Embryonic facial prominence (tissue), 1 donor: Measurements from ENCODE around the gene OR5AC2.

Experiments
- DNase-seq: peaks from one replicate; pipeline ENCODE4 v3.0.0-alpha.2; 2016; ENCODE audit errors: extremely low spot score

Gene OR5AC2

GRCh38 chr3:98086873-98087272 is at the start of gene OR5AC2:
TSS of gene OR5AC2 (plus strand) at chr3:98087173. CDS start at chr3:98087173, 0 bp downstream.
- DNase-seq = no peak

GRCh38 chr3:98038286-98038685 is 48.7 kb upstream of the OR5AC2 start:
- DNase-seq = no peak

- DNase-seq = no peak
These were observed 48.1 kb upstream of the OR5AC2 start for GRCh38 chr3:98038876-98039275.

GRCh38 chr3:98039322-98040024 is 47.5 kb upstream of the OR5AC2 start:
- peak; percentile 70 for DNase-seq

GRCh38 chr3:98041350-98041749 is 45.6 kb upstream of the OR5AC2 start:
- DNase-seq = no peak

- DNase-seq = no peak
These were observed 38.4 kb upstream of the OR5AC2 start for GRCh38 chr3:98048586-98048985.

GRCh38 chr3:98049271-98049670 is 37.7 kb upstream of the OR5AC2 start:
- no peak for DNase-seq

- DNase-seq = no peak
These were observed 30.9 kb upstream of the OR5AC2 start for GRCh38 chr3:98056035-98056434.

- DNase-seq = no peak
These were observed 29.3 kb upstream of the OR5AC2 start for GRCh38 chr3:98057631-98058030.

GRCh38 chr3:98058244-98058960 is 28.6 kb upstream of the OR5AC2 start:
- DNase-seq = no peak

- no peak for DNase-seq
These were observed 18.1 kb upstream of the OR5AC2 start for GRCh38 chr3:98068824-98069223.

- no peak for DNase-seq
These were observed 16.1 kb upstream of the OR5AC2 start for GRCh38 chr3:98070840-98071239.

GRCh38 chr3:98073486-98073885 is 13.5 kb upstream of the OR5AC2 start:
- DNase-seq = no peak

GRCh38 chr3:98095882-98096281 is 8.9 kb downstream of the OR5AC2 start:
- no peak for DNase-seq

- DNase-seq = no peak
These were observed 12.9 kb downstream of the OR5AC2 start for GRCh38 chr3:98099848-98100247.

GRCh38 chr3:98108162-98108561 is 21.2 kb downstream of the OR5AC2 start:
- no peak for DNase-seq

GRCh38 chr3:98109807-98110549 is 23.0 kb downstream of the OR5AC2 start:
- DNase-seq = no peak

- DNase-seq = no peak
These were observed 23.6 kb downstream of the OR5AC2 start for GRCh38 chr3:98110550-98110908.

- no peak for DNase-seq
These were observed 27.3 kb downstream of the OR5AC2 start for GRCh38 chr3:98114264-98114663.

- DNase-seq = no peak
These were observed 28.7 kb downstream of the OR5AC2 start for GRCh38 chr3:98115717-98116116.

- DNase-seq = no peak
These were observed 43.4 kb downstream of the OR5AC2 start, which contains the start of gene OR5H1 for GRCh38 chr3:98130421-98130820. TSS of gene OR5H1 (plus strand) at chr3:98130721. CDS start at chr3:98132698, 1,977 bp downstream.

GRCh38 chr3:98136631-98137030 is 49.7 kb downstream of the OR5AC2 start:
- no peak for DNase-seq
